WI38 (cell line): ENCODE results near the gene MRPL28.

Source experiments
- H3K4me3 ChIP-seq: 2 replicates; pipeline ENCODE4 v1.5.1; 2011; ENCODE audit warnings: low read depth, mild to moderate bottlenecking, control low read depth, low read length
- TF ChIP-seq, protein P1 (sequence below): IDR thresholded peaks from 2 replicates; pipeline ENCODE4 v1.5.1; 2012; ENCODE audit warnings: low read depth, mild to moderate bottlenecking, control low read depth, low read length

The MRPL28 gene

DNA sequence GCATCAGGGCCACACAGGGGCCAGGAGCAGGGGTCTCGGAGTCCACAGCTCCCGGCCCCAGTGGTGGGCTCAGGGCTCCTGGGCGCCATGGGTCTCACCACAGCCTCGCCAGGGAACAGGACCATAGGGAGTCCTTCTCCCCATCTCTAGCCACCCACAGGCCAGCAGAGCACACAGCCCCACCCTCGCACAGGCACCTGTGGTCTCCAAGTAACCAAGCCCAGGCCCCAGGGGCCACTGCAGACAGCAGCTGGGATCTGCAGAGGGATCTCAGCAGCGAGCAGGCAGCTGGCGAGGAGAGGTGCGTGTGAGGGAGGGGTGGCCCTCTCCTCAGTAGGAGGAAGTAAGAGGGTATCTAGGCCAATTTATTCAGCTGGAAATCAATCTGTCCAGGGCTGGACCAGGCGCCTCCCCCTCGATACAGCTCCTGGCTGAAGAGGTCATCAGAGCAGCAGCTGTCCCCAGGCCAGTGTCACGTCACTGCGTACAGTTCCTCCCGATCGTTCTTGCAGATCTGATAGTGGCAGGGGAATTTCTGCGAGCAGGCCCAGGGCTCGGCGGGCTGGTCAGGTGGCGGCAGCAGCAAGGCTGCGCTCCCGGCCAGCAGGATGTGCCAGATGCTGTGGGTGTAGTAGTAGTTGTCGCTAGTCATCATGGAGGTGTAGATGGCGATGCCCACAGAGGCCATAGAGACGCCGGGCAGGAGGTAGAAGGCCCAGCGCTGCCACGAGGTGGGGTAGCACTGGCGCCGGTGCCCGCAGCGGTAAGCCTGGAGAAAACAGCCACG, 1.4 kb upstream of the MRPL28 start:
- TF ChIP-seq, protein P1, sequence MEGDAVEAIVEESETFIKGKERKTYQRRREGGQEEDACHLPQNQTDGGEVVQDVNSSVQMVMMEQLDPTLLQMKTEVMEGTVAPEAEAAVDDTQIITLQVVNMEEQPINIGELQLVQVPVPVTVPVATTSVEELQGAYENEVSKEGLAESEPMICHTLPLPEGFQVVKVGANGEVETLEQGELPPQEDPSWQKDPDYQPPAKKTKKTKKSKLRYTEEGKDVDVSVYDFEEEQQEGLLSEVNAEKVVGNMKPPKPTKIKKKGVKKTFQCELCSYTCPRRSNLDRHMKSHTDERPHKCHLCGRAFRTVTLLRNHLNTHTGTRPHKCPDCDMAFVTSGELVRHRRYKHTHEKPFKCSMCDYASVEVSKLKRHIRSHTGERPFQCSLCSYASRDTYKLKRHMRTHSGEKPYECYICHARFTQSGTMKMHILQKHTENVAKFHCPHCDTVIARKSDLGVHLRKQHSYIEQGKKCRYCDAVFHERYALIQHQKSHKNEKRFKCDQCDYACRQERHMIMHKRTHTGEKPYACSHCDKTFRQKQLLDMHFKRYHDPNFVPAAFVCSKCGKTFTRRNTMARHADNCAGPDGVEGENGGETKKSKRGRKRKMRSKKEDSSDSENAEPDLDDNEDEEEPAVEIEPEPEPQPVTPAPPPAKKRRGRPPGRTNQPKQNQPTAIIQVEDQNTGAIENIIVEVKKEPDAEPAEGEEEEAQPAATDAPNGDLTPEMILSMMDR = no peak
- H3K4me3 ChIP-seq = no peak overlapping the region

DNA sequence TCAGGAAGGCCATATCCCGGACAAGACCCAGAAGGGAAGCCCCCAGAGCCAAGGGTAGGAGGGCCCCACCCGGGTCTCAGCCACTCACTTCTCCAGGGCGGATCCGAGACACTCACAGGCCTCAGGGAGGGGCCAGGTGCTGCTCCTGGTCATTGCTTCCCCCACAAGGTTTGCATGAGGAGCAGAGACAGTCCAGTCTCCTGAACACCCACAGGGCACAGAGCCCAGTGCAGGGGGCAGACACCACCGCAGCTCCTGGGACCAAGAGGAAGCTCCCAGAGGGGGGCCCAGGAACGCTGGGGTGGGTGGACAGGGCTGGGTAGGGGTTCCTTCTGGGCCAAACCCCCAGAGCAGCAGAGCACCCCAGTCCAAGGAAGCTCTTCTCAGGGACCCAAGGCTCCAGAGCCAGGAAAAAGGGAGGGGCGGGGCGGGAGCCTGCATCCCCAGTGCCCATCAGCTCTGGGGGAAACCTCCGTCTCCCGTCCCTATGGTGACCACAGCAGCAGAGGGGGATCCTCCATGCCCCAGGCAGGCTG, 709 bp upstream of the MRPL28 start:
- H3K4me3 ChIP-seq = no peak overlapping the region; the same call in 1 of the 2 replicates
- TF ChIP-seq, protein P1 = no peak

GRCh38 chr16:369866-370436, 387 bp downstream of the MRPL28 start:
- TF ChIP-seq, protein P1 = no peak
- peak overlapping the region; percentile 40 for H3K4me3 ChIP-seq

DNA sequence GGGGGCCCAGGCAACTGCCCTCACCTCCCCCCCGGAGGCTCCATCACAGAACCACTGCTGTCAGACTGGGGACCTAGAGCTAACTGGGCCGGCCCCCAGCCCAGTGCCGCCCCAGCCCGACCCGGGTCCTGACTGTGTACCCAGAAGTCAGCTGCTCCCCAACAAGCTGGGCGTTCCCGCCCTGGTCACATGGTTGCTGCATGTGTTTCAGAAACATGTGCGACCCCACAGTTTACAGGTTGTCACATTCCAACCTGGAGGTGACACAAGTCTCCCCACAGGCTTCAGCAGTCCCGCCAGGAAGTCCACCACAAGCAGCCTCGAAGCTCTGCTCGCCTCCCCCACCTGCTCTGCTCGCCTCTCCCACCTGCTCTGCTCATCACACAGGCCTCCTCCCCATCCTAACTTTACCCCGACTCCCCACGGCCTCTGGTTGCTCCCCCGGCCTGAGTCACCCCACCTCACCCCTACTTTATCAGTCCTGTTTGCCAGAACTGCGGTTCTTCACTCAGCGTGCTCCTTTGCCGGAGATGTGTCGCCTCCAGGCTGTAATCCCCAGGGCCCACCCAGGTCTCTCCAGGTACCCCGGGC, 968 bp downstream of the MRPL28 start:
- TF ChIP-seq, protein P1 = no peak
- H3K4me3 ChIP-seq = peak overlapping the region; percentile 40

DNA sequence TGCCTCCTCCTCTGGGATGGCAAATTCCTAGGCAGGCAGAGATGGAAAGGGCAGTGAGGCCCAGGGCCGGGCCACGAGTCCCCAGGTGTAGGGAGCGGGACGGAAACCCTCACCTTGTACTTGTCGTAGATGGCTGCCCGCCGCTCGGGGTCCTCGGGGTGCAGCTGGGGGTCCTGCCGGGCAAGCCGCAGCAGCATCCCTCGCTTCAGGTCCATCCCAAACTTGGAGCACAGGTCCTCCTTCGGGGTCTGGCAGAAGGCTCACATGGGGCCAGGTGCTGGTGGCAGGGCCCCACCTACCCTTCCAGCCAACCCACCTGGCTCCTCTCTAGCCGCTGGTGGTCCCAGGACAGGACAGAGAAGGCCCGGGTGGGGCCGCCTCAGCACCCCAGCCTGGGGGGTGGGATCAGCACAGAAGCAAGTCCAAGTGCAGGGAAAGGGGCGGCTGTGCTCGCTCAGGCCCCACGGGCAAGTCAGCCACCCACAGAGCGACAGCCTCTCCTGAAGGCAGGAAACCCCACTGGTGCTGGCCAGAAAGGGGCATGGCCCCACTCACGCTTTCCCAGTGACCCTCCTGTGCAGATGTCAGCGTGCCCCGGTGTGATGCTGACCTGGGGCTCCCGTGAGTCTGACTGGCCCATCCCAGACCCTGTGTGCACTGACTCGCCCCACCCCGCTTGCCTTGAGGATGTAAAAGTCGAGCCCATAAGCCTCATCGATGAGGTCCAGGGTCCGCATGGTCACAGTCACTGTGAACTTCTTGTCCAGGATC, 1.8 kb downstream of the MRPL28 start:
- H3K4me3 ChIP-seq = no peak overlapping the region
- TF ChIP-seq, protein P1 = no peak

GRCh38 chr16:367333-367903, 2.9 kb downstream of the MRPL28 start:
- no peak overlapping the region for H3K4me3 ChIP-seq
- TF ChIP-seq, protein P1 = no peak
